Mucosa of descending colon (tissue), 3 donors: Measurements from ENCODE around the gene DOCK10. TPM values are rescaled to one million over a fixed set of nuclear protein-coding genes. Genes with fewer than 3 reads are reported as not detected.

Experiments used
- ATAC-seq: fragments of 200-7000 bp; cut with Tn5 transposase; one replicate; pipeline ENCODE4 v1.9.1; 2020; ENCODE audit warnings: mild to moderate bottlenecking, moderate library complexity
- DNase-seq, 3 donors: peaks; one replicate each; pipeline ENCODE4 v3.0.0-alpha.2; 2020
- H3K36me3 ChIP-seq: fragments of 200-600 bp; one replicate; pipeline ENCODE4 v1.8.0; 2021; ENCODE audit warnings: low read depth, mild to moderate bottlenecking
- H3K4me1 ChIP-seq: fragments of 200-600 bp; one replicate; pipeline ENCODE4 v1.8.0; 2021; ENCODE audit warnings: low read depth, mild to moderate bottlenecking
- H3K4me3 ChIP-seq: fragments of 200-600 bp; one replicate; pipeline ENCODE4 v1.8.0; 2021; ENCODE audit warnings: mild to moderate bottlenecking
- H3K9me3 ChIP-seq: fragments of 200-600 bp; one replicate; pipeline ENCODE4 v1.8.0; 2021; ENCODE audit warnings: mild to moderate bottlenecking
- CTCF ChIP-seq: fragments of 200-600 bp; IDR thresholded peaks from one replicate; pipeline ENCODE4 v1.8.0; 2022; ENCODE audit warnings: antibody characterized with exemption, mild to moderate bottlenecking
- intact Hi-C, 2 donors: fragments of 100-400 bp; cut with DNase I in 1 of 2; cut with micrococcal nuclease in 1 of 2; formaldehyde crosslinking; loops; one replicate each; pipeline versions ENCODE4 v1.11.0 to v1.11.1; 2022; cut with DNase I, micrococcal nuclease
- total RNA-seq, 3 donors: library from RNA; stranded (reverse); fragmentation: NEBNext Ultra II Directional in 2 of 3; extraction: Animal tissue kit (Norgen Biotek cat#: 25700) in 2 of 3; gene quantifications; one replicate each; pipeline versions ENCODE4 v1.2.1 to v1.2.4, GENCODE V29; 2021 to 2023
- donor health status: DM: no; HTN: no; CAD: no; lungs with moderate emphysema.
- donor health status: DM: no; HTN: no; CAD: no.
- donor health status: DM: no; HTN: yes; CAD: no.

The DOCK10 gene
- total RNA-seq, 3 donors from 2014 or later, result 13.3 to 20.6 (median 14.7) TPM

GRCh38 chr2:224793946-224794345, 248.3 kb downstream of the DOCK10 start:
- ATAC-seq, result no peak

GRCh38 chr2:224786848-224787247, 255.4 kb downstream of the DOCK10 start:
- DNase-seq, result no peak
- no peak overlapping the region for H3K4me3 ChIP-seq
- H3K36me3 ChIP-seq, result no peaks in the 10 kb centered on the region
- no peaks in the 10 kb centered on the region for H3K4me1 ChIP-seq
- no peaks in the 10 kb centered on the region for H3K9me3 ChIP-seq
- no peak for TF ChIP-seq CTCF
- ATAC-seq, result no peak
- intact Hi-C loops, result no loop called here

More at GRCh38 chr2:224793946-224794345, 248.3 kb downstream of the DOCK10 start:
- no peak for TF ChIP-seq CTCF
- Histone ChIP-seq H3K4me3 (no peak overlapping the region), H3K9me3 (no peaks in the 10 kb centered on the region), H3K36me3 (no peaks in the 10 kb centered on the region), H3K4me1 (no peaks in the 10 kb centered on the region)
- intact Hi-C loops, result no loop called here
- DNase-seq, result no peak

- DNase-seq, result no peak
- no peaks in the 10 kb centered on the region for H3K9me3 ChIP-seq
- H3K36me3 ChIP-seq, result no peaks in the 10 kb centered on the region
- TF ChIP-seq CTCF, result no peak
- peaks cover 16% of the 10 kb centered on the region for H3K4me1 ChIP-seq
- ATAC-seq, result no peak
- no peak overlapping the region for H3K4me3 ChIP-seq
- intact Hi-C loops, result no loop called here
Measured at GRCh38 chr2:224781400-224781799, 260.9 kb downstream of the DOCK10 start.

GRCh38 chr2:224780823-224781222, 261.4 kb downstream of the DOCK10 start:
- TF ChIP-seq CTCF, result no peak
- no peak for DNase-seq
- intact Hi-C loops, result no loop called here
- H3K36me3 ChIP-seq, result no peaks in the 10 kb centered on the region
- peaks cover 21% of the 10 kb centered on the region for H3K4me1 ChIP-seq
- no peak for ATAC-seq
- no peak overlapping the region for H3K4me3 ChIP-seq
- H3K9me3 ChIP-seq, result no peaks in the 10 kb centered on the region

- Histone ChIP-seq H3K4me3 (no peak overlapping the region), H3K4me1 (peaks cover 21% of the 10 kb centered on the region), H3K36me3 (no peaks in the 10 kb centered on the region), H3K9me3 (no peaks in the 10 kb centered on the region)
- ATAC-seq, result no peak
- TF ChIP-seq CTCF, result no peak
- intact Hi-C loops, result no loop called here
- no peak for DNase-seq
Measured at GRCh38 chr2:224780106-224780505, 262.2 kb downstream of the DOCK10 start.

GRCh38 chr2:224778474-224778877, 263.8 kb downstream of the DOCK10 start:
- no peaks in the 10 kb centered on the region for H3K36me3 ChIP-seq
- no peak overlapping the region for H3K4me3 ChIP-seq
- intact Hi-C loops, result loop anchor here in 1 of 2 donors (5.0 to 10.0 kb wide), 2 partner anchors 104 to 421 kb away; no protein-coding TSS in a partner anchor
- H3K4me1 ChIP-seq, result peaks cover 21% of the 10 kb centered on the region
- ATAC-seq (no peak), DNase-seq (peak in 1 of 3 donors; percentile 84)
- TF ChIP-seq CTCF, result peak; percentile 59
- no peaks in the 10 kb centered on the region for H3K9me3 ChIP-seq
